Activated CD8-positive, alpha-beta memory T cell treated with anti-CD3 and anti-CD28 coated beads for 4 hours (primary cell): Measurements from ENCODE around the gene PAX8.

Experiments
- DNase-seq, 2 donors: peaks; one replicate each; pipeline ENCODE4 v3.0.0-alpha.2; 2020; ENCODE audit warnings: low read depth in 2 of 2

The PAX8 gene

DNA sequence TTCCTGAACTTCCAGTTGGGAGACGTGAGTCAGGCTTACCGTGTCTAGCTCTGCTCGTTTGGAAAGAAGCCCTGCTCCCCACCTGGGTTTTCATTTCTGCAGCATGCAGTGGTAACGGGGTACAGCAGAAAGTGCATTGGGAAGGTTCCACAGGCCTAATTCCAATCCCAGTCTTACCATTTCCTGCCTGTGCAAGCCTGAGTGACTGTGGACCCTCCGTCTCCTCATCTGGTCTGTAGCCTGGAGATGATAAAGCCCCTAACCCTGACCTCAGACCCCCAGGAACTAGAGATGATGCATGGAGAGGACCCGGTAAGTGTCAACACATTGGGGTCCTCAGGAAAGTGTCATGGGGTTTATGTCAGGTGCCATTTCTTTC is 110.8 kb downstream of the PAX8 start:
- DNase-seq, result no peak

GRCh38 chr2:113167115-113167932 is 111.4 kb downstream of the PAX8 start:
- no peak for DNase-seq

- DNase-seq, result no peak
Measured at GRCh38 chr2:113166187-113166645, 112.5 kb downstream of the PAX8 start.
